KOPT-K1 (cell line): Measurements from ENCODE around the gene JAKMIP2.
"Not testable (repeated sequence)": the region's sequence is repeated elsewhere in the genome, so short reads cannot be mapped to it uniquely, and the experiment has no call there.

Experiments
- H3K27ac ChIP-seq: fragments of 200-600 bp; sonication (generic); 2 replicates; pipeline ENCODE4 v1.5.1; 2016; ENCODE audit warnings: antibody characterized with exemption, mild to moderate bottlenecking, low read depth, low read length; ENCODE audit not compliant: poor library complexity, severe bottlenecking
- H3K36me3 ChIP-seq: fragments of 200-600 bp; sonication (generic); 2 replicates; pipeline ENCODE4 v1.5.1; 2017; ENCODE audit warnings: antibody characterized with exemption, mild to moderate bottlenecking, low read length, moderate library complexity; ENCODE audit not compliant: insufficient read depth
- H3K9me3 ChIP-seq: fragments of 200-600 bp; sonication (generic); 2 replicates; pipeline ENCODE4 v1.5.1; 2017; ENCODE audit warnings: antibody characterized with exemption, low read length, mild to moderate bottlenecking; ENCODE audit not compliant: insufficient read depth, poor library complexity, severe bottlenecking

JAKMIP2 gene

GRCh38 chr5:147642666-147643065 lies 139.9 kb downstream of the JAKMIP2 start:
- Histone ChIP-seq H3K27ac (no peak overlapping the region), H3K9me3 (no peaks in the 10 kb centered on the region), H3K36me3 (peaks cover 21% of the 10 kb centered on the region)

GRCh38 chr5:147639321-147639720 lies 143.2 kb downstream of the JAKMIP2 start:
- H3K27ac ChIP-seq, result no peak overlapping the region
- H3K36me3 ChIP-seq, result peaks cover 15% of the 10 kb centered on the region
- no peaks in the 10 kb centered on the region for H3K9me3 ChIP-seq

GRCh38 chr5:147636729-147636984 lies 145.9 kb downstream of the JAKMIP2 start:
- H3K27ac ChIP-seq, result no peak overlapping the region
- H3K36me3 ChIP-seq, result peaks cover 7% of the 10 kb centered on the region
- no peaks in the 10 kb centered on the region for H3K9me3 ChIP-seq

- H3K36me3 ChIP-seq, result peaks cover 4% of the 10 kb centered on the region; the same call in 1 of the 2 replicates
- no peak overlapping the region for H3K27ac ChIP-seq
- no peaks in the 10 kb centered on the region for H3K9me3 ChIP-seq
Observed at GRCh38 chr5:147635882-147636728, 146.4 kb downstream of the JAKMIP2 start.

GRCh38 chr5:147635439-147635838 lies 147.1 kb downstream of the JAKMIP2 start:
- H3K36me3 ChIP-seq, H3K27ac ChIP-seq, H3K9me3 ChIP-seq: not testable (repeated sequence)

GRCh38 chr5:147633173-147633572 lies 149.4 kb downstream of the JAKMIP2 start:
- Histone ChIP-seq H3K9me3 (no peaks in the 10 kb centered on the region), H3K36me3 (no peaks in the 10 kb centered on the region), H3K27ac (no peak overlapping the region)

GRCh38 chr5:147631428-147632003 lies 151.0 kb downstream of the JAKMIP2 start:
- no peaks in the 10 kb centered on the region for H3K36me3 ChIP-seq

GRCh38 chr5:147629196-147629595 lies 153.3 kb downstream of the JAKMIP2 start:
- no peaks in the 10 kb centered on the region for H3K36me3 ChIP-seq
- H3K27ac ChIP-seq, result no peak overlapping the region
- no peaks in the 10 kb centered on the region for H3K9me3 ChIP-seq

More at GRCh38 chr5:147631428-147632003, 151.0 kb downstream of the JAKMIP2 start:
- Histone ChIP-seq H3K27ac (no peak overlapping the region), H3K9me3 (no peaks in the 10 kb centered on the region)

GRCh38 chr5:147628058-147628895 lies 154.3 kb downstream of the JAKMIP2 start:
- Histone ChIP-seq H3K27ac (no peak overlapping the region), H3K36me3 (no peaks in the 10 kb centered on the region), H3K9me3 (no peaks in the 10 kb centered on the region)

- Histone ChIP-seq H3K36me3 (no peaks in the 10 kb centered on the region), H3K27ac (no peak overlapping the region), H3K9me3 (no peaks in the 10 kb centered on the region)
Observed at GRCh38 chr5:147626464-147626863, 156.1 kb downstream of the JAKMIP2 start.

GRCh38 chr5:147621016-147621415 lies 161.5 kb downstream of the JAKMIP2 start:
- Histone ChIP-seq H3K9me3 (no peaks in the 10 kb centered on the region), H3K27ac (no peak overlapping the region), H3K36me3 (no peaks in the 10 kb centered on the region)

GRCh38 chr5:147619281-147619878 lies 163.1 kb downstream of the JAKMIP2 start:
- Histone ChIP-seq H3K9me3 (no peaks in the 10 kb centered on the region), H3K27ac (no peak overlapping the region), H3K36me3 (no peaks in the 10 kb centered on the region)

GRCh38 chr5:147617711-147618350 lies 164.7 kb downstream of the JAKMIP2 start:
- H3K36me3 ChIP-seq, result no peaks in the 10 kb centered on the region

GRCh38 chr5:147617191-147617606 lies 165.3 kb downstream of the JAKMIP2 start:
- no peaks in the 10 kb centered on the region for H3K9me3 ChIP-seq
- H3K27ac ChIP-seq, result no peak overlapping the region
- H3K36me3 ChIP-seq, result no peaks in the 10 kb centered on the region; the same call in 1 of the 2 replicates

More at GRCh38 chr5:147617711-147618350, 164.7 kb downstream of the JAKMIP2 start:
- H3K9me3 ChIP-seq, result no peaks in the 10 kb centered on the region
- H3K27ac ChIP-seq, result no peak overlapping the region
